Stimulated activated CD4-positive, alpha-beta T cell treated with anti-CD3 and anti-CD28 coated beads, Interleukin-1b, Interleukin-23, amount 100 ng/mL, for 48 hours (primary cell): ENCODE measurements around the gene LARP7.
"Not testable (repeated sequence)": the region's sequence is repeated elsewhere in the genome, so short reads cannot be mapped to it uniquely, and the experiment has no call there.

ENCODE experiments used
- DNase-seq: peaks from one replicate; pipeline ENCODE4 v3.0.0-alpha.2; 2020

LARP7 gene

GRCh38 chr4:112651641-112652040 is 14.7 kb downstream of the LARP7 start:
- DNase-seq: no peak

GRCh38 chr4:112652216-112652615 is 15.3 kb downstream of the LARP7 start:
- no peak for DNase-seq

GRCh38 chr4:112655270-112655669 is 18.3 kb downstream of the LARP7 start:
- no peak for DNase-seq

- DNase-seq: not testable (repeated sequence)
Observed at GRCh38 chr4:112656115-112656514, 19.2 kb downstream of the LARP7 start.

- DNase-seq: no peak
Observed at GRCh38 chr4:112664611-112665010, 27.7 kb downstream of the LARP7 start.

GRCh38 chr4:112668131-112668530 is 31.2 kb downstream of the LARP7 start:
- DNase-seq: no peak

- DNase-seq: no peak
Observed at GRCh38 chr4:112673076-112673475, 36.1 kb downstream of the LARP7 start.

- no peak for DNase-seq
Observed at GRCh38 chr4:112673686-112674085, 36.7 kb downstream of the LARP7 start.

GRCh38 chr4:112674376-112674775 is 37.4 kb downstream of the LARP7 start:
- no peak for DNase-seq

- no peak for DNase-seq
Observed at GRCh38 chr4:112677519-112678091, 40.7 kb downstream of the LARP7 start.

GRCh38 chr4:112680996-112681395 is 44.1 kb downstream of the LARP7 start:
- DNase-seq: no peak

GRCh38 chr4:112693507-112693906 is 56.6 kb downstream of the LARP7 start:
- DNase-seq: no peak

- DNase-seq: no peak
Observed at GRCh38 chr4:112700679-112701078, 63.7 kb downstream of the LARP7 start.

- no peak for DNase-seq
Observed at GRCh38 chr4:112702892-112703291, 65.9 kb downstream of the LARP7 start.

GRCh38 chr4:112704322-112704721 is 67.4 kb downstream of the LARP7 start:
- DNase-seq: no peak

GRCh38 chr4:112704991-112705845 is 68.3 kb downstream of the LARP7 start:
- no peak for DNase-seq

- DNase-seq: not testable (repeated sequence)
Observed at GRCh38 chr4:112705891-112706839, 69.2 kb downstream of the LARP7 start.

GRCh38 chr4:112706840-112707207 is 69.9 kb downstream of the LARP7 start:
- DNase-seq: no peak
